ENCODE data around the gene CEPT1. TPM values are rescaled to one million over a fixed set of nuclear protein-coding genes. Genes with fewer than 3 reads are reported as not detected.

Gene CEPT1
- total and polyA plus RNA-seq, 2 of the 8 experiments (the other 6 are each of a cell fraction or from before 2014, with no cell fraction given), result 18.5 to 28.6 TPM

- TF ChIP-seq SP1 (IDR thresholded peaks at IDR 0.05; ENCODE audit: low read depth, low read length), result no peak
- TF ChIP-seq CTCF (IDR thresholded peaks at IDR 0.05; ENCODE audit: control extremely low read depth in 1 of 3, insufficient read depth in 1 of 3, low read depth in 1 of 3, low read length in 3 of 3), result no peak
- no peak for TF ChIP-seq TEAD4 (IDR thresholded peaks at IDR 0.05; ENCODE audit: low read depth, low read length)
- TF ChIP-seq CREB1 (IDR thresholded peaks at IDR 0.05), result no peak; the same call in 1 of the 2 replicates
- 0 out of 2 replicates have a peak, but pooled peaks have one; percentile 55 for TF ChIP-seq POLR2AphosphoS5 (IDR thresholded peaks at IDR 0.05; ENCODE audit: low read depth, low read length)
- peak; percentile 24 for TF ChIP-seq RBBP5 (IDR thresholded peaks at IDR 0.05; ENCODE audit: borderline replicate concordance, low read depth, low read length)
- TF ChIP-seq TBP (IDR thresholded peaks at IDR 0.05; ENCODE audit: low read depth, low read length), result peak; percentile 20; the same call in 1 of the 2 replicates
These were observed 583 bp upstream of the CEPT1 start (continued) for GRCh38 chr1:111139324-111139955.
